Daoy (cell line): Measurements from ENCODE around the gene PYURF. TPM values are rescaled to one million over a fixed set of nuclear protein-coding genes. Genes with fewer than 3 reads are reported as not detected.
A peak's percentile ranks its signal among the peaks of the same experiment; 100 is the strongest.

ENCODE experiments used
- DNase-seq: peaks from one replicate; pipeline ENCODE4 v3.0.0-alpha.2; 2015; ENCODE audit warnings: low read depth
- total RNA-seq: library from RNA; depleted of rRNA; stranded (reverse); fragments of >200 nt; shearing (Covaris generic); gene quantifications from 2 replicates; pipeline ENCODE4 v1.2.3, GENCODE V29; 2014; rRNA removed

PYURF gene
- total RNA-seq = 60.3 and 70.3 TPM in 2 replicates

GRCh38 chr4:88523325-88524129 is at the start of gene PYURF:
Gene PYURF (minus strand): TSS chr4:88523776. CDS start chr4:88523700, 76 bp downstream.
- peak; percentile 91 for DNase-seq

GRCh38 chr4:88570001-88570400 is 46.4 kb upstream of the PYURF start:
- DNase-seq = no peak

- DNase-seq = no peak
These were observed 44.0 kb upstream of the PYURF start for GRCh38 chr4:88567591-88567990.

- DNase-seq = no peak
These were observed 26.2 kb upstream of the PYURF start for GRCh38 chr4:88549815-88550214.

- peak; percentile 29 for DNase-seq
These were observed 15.9 kb upstream of the PYURF start for GRCh38 chr4:88539322-88540068.

- DNase-seq = no peak
These were observed 14.1 kb upstream of the PYURF start for GRCh38 chr4:88537709-88538108.

GRCh38 chr4:88535090-88535755 is 11.6 kb upstream of the PYURF start:
- no peak for DNase-seq

- peak; percentile 65 for DNase-seq
These were observed 10.6 kb upstream of the PYURF start for GRCh38 chr4:88533937-88534750.

- DNase-seq = peak; percentile 13
These were observed 9.7 kb upstream of the PYURF start for GRCh38 chr4:88533088-88533790.

- DNase-seq = no peak
These were observed 8.0 kb upstream of the PYURF start for GRCh38 chr4:88531549-88531948.

- DNase-seq = no peak
These were observed 5.3 kb upstream of the PYURF start for GRCh38 chr4:88528861-88529260.

GRCh38 chr4:88527787-88528186 is 4.2 kb upstream of the PYURF start:
- no peak for DNase-seq

- DNase-seq = no peak
These were observed 2.7 kb upstream of the PYURF start for GRCh38 chr4:88526221-88526815.

GRCh38 chr4:88524171-88524570 is 595 bp upstream of the PYURF start:
- DNase-seq = no peak

- DNase-seq = peak; percentile 13
These were observed 763 bp downstream of the PYURF start for GRCh38 chr4:88522702-88523324.

GRCh38 chr4:88518911-88519310 is 4.7 kb downstream of the PYURF start:
- no peak for DNase-seq

- no peak for DNase-seq
These were observed 5.8 kb downstream of the PYURF start for GRCh38 chr4:88517825-88518224.

- DNase-seq = no peak
These were observed 6.8 kb downstream of the PYURF start for GRCh38 chr4:88516746-88517145.

- DNase-seq = no peak
These were observed 8.7 kb downstream of the PYURF start for GRCh38 chr4:88514557-88515511.
